KBM-7 (cell line): ENCODE data around the gene PDZRN3.
"Not testable (repeated sequence)": the region's sequence is repeated elsewhere in the genome, so short reads cannot be mapped to it uniquely, and the experiment has no call there.

Source experiments
- DNase-seq: peaks from one replicate; pipeline ENCODE4 v3.0.0-alpha.2; 2015
- in situ Hi-C: fragments of 300-500 bp; cut with MboI; formaldehyde crosslinking; loops from 2 replicates; pipeline ENCODE4 v1.14.3; 2020; ENCODE audit warnings: low sequenced_read_pairs, low pct_unique_long_range_greater_than_20kb, mixed read lengths

PDZRN3 gene

DNA sequence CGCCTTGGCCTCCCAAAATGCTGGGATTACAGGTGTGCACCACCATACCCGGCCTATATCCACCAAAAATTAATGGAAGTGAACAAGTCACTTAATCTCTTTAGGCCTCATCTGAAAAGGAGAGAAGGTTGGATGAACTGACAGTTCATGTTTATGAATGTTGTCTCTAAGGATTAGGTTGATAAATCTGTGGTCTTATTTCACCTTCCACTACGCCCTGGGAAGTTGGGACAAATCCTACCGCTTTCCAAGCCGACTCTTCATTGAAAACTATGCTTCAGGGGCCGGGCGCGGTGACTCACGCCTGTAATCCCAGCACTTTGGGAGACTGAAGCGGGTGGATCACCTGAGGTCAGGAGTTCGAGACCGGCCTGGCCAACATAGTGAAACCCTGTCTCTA is 59.4 kb downstream of the PDZRN3 start:
- DNase-seq: not testable (repeated sequence)

DNA sequence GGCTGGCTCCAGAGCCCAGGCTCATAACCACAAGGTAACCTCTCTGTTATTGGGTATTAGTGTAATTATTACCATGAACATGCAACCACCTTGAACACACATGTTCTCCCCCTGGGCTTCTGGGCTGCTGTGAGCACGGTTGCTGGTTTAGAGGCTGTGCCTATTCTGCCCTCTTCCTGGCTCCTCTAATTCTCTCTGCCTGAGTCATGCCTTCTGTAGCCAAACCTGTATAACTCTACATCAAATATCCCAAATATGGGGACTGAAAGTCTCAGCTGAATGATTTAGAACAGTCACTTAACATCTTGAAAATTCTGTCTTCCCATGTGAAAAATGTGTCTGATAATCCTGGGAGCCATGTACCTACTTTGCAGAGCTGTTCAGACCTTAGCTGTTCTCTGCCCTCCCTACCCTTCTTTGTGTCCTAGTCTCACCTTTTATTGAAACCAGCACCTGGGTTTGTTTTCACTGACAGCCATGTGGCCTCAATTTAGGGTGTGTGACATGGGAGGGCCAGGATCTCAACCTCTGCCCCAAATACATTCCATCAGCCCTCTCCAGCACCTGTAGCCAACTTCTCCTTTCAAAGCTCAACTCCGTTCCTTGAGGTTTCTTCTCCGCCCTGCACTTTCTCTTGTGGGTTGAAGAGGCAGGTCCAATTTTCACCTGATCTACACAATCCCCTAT is 60.7 kb downstream of the PDZRN3 start:
- in situ Hi-C loops: no loop called here

More for the DNA sequence above, 59.4 kb downstream of the PDZRN3 start:
- in situ Hi-C loops: not testable (repeated sequence)

DNA sequence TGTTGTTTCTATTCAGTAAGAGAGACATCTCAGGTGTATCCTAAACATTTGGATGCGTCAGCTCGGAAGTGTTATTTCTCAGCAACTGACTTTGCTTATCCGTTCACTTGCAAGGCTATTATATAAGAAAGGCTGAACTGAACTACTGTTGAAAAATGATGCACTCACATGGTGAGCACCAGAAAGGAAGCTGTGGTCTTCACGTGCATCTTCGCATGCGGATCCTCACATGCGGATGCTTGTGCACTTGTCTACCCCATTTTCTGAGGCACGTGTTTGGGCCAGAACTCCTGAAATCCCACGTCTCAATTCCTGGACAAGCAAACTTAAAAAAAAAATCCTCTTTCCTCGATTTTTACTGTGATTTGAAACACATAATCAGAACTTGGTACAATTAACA is 63.2 kb downstream of the PDZRN3 start:
- in situ Hi-C loops: no loop called here
- no peak for DNase-seq

More for the DNA sequence above, 60.7 kb downstream of the PDZRN3 start:
- DNase-seq: no peak

DNA sequence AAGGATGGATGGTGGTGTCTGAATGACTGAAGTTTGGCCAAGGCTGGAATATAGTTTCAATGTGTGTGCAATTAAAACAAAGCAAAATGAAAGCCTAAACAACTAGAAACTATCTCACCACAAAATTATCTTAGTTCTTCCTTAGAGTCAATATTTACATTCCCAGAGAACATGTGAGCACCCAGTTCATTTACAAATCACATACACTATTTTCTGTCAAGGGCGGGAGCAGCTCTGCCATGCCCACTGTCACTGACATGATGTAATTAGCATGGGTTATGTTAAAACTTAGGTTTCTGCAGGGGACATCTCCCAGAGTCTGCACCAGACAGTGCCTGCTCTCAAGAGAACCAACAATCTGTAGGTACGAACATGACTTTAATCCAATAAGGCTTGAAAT is 65.0 kb downstream of the PDZRN3 start:
- DNase-seq: no peak
- in situ Hi-C loops: no loop called here

DNA sequence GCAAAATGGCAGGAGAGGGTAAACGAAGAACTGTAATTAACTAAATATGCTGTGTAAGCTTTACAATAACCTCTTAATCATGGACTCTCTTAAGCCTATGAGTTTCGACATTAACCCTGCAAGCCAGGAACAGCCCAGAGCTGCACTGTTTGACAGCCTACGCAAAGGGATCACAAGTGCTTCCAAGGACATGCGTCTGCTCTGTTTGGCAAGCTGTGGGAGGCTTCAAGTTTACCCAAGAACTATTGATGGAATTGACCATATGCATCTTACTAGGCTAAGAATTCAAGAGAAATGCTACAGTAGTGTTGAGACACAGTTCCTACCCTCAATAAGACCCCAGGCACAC is 66.0 kb downstream of the PDZRN3 start:
- in situ Hi-C loops: no loop called here
- DNase-seq: no peak

DNA sequence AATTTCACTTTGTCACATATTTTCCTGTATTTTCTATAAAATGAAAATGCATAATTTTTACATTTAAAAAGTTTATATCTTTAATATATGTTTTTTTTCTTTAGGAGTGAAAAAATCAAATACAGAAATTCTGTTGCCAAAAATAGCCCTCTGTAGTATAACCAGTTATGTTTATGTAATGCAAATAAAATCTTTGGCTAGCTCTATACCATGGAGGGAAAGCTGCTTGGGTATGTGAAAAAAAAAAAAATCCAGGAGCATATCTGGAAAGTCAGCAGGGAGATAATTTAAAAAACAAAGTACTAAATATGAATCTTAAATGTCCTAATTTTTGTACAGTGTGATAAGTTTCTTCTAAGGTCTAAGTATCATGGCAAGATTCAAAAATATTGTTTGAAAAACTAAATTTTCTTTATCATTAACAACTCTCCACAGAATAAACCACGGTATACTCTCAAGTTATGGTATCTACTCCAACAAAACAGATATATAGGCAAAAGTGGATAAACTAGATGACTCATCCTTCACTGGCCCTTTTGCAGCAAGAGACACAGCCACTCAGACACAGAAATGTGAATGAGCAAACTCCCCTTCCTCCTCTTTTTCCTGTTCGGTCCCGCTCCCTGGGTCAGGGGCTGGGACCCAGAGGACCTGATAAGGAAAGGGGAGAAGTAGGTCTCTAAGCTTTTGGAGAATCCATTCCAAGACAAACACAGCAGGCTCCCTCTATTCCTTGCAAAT is 66.6 kb downstream of the PDZRN3 start:
- in situ Hi-C loops: no loop called here

DNA sequence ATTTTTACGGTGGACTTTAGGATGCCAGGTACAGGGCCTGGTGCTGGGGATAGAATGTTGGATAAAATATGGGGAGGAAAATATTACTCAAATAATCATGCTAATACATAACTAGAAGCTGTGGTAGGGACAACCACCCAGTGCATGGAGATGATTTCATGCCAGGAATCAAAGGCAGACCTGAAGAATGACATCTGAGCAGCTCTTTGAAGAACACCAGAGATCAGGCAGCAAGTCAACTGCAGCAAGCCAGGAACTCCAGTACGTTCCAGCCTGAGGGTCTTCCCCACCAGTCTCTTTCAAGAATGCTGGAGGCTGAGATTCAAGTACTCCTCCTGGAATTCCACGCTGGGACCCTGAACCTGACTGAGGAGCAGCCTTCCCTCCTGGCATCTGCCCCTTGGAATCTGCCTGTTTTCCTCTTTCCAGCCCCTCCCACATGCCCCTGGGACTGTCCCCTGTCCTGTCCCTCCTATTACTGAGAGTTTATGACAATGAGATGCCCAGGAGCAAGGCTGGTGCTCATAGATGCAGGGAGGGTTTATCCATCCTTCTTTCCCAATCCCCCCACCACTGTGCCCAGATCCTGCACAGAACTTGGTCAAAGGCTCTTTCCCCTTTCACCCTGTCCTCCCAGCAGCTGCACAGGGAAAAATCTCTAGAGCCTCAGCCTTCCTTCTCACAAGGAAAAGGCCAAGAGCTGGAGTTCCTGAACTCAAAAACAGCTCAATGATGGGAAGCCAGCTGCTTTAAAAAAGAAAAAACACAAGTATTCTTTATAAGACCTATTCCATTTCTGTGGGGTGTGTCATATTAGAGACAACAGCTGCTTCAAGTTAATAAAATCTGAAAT is 68.0 kb downstream of the PDZRN3 start:
- DNase-seq: no peak
- in situ Hi-C loops: no loop called here

More for the DNA sequence above, 66.6 kb downstream of the PDZRN3 start:
- no peak for DNase-seq

DNA sequence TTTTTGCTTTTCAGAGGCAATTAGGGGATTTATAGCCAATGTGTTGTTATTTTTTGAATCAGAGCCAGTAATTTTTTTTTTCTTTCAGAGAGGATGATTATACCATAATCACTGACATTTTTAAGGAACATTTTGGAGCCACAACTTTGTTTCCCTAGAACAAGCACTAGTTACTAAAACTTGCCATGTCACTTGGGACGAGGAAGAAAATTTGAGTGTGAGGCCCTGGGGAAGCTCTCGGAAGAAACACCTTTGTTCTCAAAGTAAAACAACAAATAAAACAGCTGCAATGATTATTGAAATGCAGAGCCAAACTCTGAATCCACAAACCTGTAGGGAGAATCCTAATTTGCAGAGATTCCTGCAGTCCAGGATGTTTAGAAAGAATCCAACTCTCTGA is 69.7 kb downstream of the PDZRN3 start:
- in situ Hi-C loops: no loop called here
- no peak for DNase-seq

DNA sequence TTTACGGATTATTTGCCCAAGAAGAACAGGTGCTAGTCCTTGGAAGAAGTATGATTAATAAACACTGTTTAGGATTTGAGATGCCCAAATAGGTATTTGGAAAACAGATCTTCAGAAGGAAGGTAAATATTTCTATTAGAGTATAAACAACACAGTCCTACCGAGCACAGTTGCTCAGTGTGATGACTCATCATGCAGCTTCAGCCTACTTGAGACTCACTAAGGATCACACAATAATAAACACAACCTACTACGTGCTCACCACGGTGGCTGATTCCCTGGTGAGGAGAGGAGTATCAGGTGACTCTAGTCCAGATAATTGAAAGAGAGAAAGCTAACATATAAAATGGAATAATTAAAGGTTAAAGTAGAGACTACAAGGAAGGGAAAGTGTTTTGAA is 72.0 kb downstream of the PDZRN3 start:
- DNase-seq: no peak
- in situ Hi-C loops: no loop called here

DNA sequence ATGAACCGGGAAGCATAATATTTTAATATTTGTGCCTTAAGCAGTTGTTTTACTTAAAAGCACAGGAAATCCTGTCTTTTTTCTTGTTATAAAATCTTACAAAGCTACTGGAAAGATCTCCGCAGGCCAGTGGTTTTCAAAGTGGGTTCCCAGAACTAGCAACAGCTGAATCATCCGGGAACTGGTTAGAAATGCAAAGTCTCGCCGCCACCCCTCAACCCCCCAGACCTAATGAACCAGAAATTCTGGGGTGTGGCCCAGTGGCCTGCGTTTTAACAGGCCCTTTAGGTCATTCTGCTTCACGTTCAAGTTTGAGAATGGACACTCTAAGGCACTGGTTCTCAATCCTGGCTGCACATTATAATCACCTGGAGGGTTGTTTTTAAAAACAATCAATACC is 74.7 kb downstream of the PDZRN3 start:
- in situ Hi-C loops: no loop called here
- DNase-seq: no peak

DNA sequence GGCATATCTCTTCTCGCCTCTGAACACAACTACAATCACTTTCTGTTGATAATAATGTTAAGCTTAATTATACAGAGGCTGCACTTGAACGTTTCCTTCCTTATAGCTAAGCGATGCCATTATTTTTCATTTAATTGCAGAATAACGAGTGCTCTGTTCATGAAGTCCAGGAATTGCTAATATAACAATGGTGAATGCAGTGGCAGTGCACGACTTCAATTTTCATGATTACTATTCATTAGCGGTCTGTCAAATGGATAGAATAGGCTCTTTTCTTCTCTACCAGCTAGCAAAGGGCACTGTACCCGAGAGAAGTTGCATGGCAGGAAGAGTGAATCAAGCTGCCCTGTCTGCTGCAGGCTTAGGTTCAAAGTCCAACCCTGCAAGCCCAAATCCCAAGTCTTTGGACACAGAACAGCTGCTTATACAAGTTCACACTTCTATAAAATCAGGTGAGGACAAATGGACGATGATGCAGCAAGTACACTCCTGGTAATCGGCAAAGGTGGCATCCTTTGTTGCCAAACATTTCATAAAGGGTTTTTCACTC is 75.6 kb downstream of the PDZRN3 start:
- in situ Hi-C loops: no loop called here
- no peak for DNase-seq

DNA sequence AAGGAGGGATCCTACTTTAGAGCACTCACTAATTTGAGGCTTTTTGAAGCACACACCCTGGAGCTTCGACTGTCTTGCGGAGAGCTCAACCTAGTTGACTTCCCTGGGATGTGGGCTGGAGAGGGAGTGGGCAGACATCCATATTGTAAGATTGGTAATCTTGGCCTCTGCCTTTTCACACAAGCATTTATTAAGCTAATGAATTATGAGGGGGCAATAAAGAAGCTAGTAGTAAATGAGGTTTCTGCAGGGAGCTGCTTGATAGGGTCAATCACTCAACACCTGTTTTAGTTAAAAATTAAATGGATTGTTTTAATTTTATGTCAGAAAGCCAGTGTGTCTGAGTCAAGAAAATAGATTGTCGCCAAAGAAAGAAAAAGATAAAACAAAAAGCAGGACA is 76.3 kb downstream of the PDZRN3 start:
- in situ Hi-C loops: no loop called here
- no peak for DNase-seq

DNA sequence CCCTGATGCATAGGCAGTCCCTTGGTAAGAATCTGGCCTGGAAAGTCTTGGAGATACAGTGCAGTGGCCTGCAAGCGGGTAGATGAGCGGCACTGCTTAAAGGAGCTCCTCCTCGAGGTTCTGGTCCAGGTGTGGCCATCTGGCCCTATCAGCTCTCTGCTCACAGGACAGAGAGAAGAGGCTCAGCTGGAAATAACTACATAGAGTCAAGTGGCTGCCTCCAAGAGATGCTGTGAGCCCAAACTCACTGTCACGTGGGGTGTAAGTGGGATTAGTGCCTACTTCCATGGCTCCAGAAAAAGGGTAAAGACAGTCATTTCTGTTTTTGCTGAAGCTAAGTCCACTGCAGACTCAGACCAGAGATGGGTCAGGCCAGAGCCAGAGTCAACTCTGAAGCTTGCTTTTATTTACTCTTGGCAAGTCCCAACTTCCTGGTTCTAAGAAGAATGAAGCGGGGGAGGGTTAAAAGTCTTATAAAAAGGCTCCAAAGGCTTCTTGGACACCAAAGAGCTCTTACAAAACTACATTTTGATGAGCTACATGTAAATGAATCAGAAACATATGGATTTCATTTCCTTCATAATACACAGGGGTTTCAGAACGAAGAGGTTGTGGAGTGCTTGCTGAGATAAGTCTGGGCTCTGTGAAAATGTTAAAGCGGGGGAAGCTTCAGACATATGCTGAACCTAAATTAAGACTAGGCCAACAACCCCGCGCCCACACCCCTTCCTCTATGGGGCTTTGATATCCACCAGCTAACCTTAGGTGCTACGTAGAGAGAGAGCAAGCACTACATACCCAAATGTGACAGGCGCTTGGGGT is 77.1 kb downstream of the PDZRN3 start:
- no peak for DNase-seq
- in situ Hi-C loops: no loop called here

DNA sequence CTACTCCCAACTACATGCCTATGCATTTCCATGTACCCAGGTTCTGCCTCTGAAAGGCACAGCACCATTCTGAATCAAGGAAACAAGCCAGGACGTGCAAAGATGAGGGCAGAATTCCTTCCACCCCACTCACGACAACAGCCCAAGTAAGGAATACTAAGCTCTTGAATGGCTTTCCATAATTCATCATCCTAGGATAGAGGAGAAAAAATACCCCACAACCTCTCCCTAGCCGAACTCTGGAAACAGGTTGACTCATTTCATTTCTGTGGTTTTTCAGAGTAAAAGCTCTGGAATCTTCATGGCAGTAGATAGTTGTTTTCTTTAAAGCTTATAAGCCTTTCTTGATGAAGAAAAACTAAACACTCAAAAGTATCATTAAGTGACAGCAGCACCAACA is 77.8 kb downstream of the PDZRN3 start:
- in situ Hi-C loops: no loop called here
- no peak for DNase-seq

DNA sequence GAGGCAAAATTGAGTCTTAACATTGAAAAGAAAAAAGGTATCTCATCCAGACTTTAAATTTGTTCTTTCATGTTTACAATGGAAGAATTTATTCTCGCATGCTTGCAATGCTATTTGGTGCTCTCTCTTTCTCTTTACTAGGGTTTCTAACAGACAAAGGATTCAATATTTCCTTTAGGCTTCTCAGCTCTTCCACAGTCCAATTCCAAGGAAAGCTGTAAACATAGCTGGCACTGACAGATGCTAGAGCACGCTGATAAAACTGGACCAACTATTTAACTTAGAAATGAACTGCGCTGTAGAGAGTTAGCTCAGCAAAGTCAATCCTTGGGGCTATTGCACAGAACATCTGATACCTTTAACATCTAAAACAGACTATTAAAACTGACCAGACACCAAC is 81.3 kb downstream of the PDZRN3 start:
- DNase-seq: no peak
- in situ Hi-C loops: no loop called here

DNA sequence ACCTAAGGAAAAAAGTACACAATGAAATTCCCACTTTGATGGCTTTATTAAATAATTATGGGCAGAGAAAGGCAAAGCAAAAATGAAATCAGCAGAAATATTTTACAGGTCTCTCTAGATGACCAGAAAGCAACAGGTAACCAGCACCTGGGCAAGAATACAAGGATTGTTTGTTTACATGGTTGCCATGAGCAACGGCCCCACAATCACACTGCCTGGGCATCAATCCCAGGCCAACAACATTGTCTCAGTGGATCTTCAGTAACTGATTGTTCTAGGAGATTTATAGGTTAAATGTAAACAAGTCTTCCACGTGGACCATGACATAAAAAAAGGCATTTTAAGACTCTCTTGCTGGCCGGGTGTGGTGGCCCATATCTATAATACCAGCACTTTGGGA is 82.6 kb downstream of the PDZRN3 start:
- in situ Hi-C loops: no loop called here
- DNase-seq: no peak

DNA sequence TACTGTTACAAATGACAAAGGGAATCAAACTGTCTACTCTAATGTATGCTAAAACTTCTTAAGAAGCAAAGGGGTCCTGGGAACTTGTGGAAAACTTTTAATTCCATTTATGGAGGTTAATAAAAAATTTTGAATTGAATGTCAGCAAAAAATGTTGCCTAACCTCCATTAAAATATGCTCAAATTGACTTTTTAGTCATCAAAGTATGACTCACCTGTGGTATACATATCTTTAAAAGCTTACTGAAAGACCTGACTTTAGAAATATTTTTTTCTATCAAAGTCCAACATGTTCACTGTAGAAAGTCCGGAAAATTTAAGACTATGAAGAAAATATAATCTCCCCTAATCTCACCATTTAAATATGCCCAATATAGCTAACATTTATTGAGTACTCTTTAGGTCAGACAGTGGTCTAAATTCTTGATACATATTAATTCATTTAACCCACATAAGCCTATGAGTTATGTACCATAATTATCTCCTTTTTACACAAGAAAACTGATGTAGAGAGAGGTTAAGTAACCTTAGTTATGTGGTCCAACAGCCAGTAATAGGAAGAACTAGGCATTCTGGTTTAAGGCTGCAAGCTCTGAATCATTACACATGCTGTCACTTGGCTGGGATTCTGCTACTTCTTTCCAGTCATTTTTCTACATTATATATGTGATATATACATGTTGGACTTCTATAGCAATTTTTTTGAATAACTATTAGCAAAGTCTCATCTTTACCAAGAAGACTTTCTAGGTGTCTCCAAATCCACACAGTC is 83.6 kb downstream of the PDZRN3 start:
- no peak for DNase-seq
- in situ Hi-C loops: no loop called here

DNA sequence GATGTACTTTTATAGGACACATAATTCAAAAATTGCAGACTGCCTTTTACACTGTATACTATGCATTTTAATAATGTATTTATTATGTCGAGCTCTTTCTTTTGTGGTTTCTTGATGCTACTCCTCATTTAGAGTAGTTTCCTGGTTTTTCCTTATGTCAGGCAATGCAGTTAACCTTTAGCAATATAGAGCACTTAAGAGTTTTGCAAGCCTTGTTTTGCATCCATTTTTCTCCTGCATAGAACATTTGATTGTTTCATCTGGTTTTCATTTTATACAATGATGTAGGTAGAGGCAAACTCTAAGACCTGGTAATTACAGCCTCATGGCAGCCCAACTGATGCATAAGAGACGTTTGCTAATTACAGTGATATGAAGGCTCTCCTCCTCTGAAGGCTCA is 86.3 kb downstream of the PDZRN3 start:
- in situ Hi-C loops: no loop called here
- no peak for DNase-seq
